HL-60 (cell line): ENCODE results near the gene KPNA1.

Source experiments
- DNase-seq, 2 experiments: peaks; one replicate each; pipeline ENCODE4 v3.0.0-alpha.2; 2010 to 2020; ENCODE audit warnings: low read depth in 1 of 2, low spot score in 1 of 2
- H3K27ac ChIP-seq: fragments of 250-450 bp; sonication (Bioruptor Pico); replicated peaks from 2 replicates; pipeline ENCODE4 v1.5.1; 2020; ENCODE audit warnings: mild to moderate bottlenecking, moderate library complexity
- H3K27me3 ChIP-seq: fragments of 250-450 bp; sonication (Bioruptor Pico); 2 replicates; pipeline ENCODE4 v1.5.1; 2021; ENCODE audit warnings: mild to moderate bottlenecking, moderate library complexity; ENCODE audit not compliant: insufficient read depth, poor library complexity, severe bottlenecking
- H3K4me3 ChIP-seq: replicated peaks from 2 replicates; pipeline ENCODE4 v1.5.1; 2011; ENCODE audit warnings: mild to moderate bottlenecking, control low read depth, low read length; ENCODE audit not compliant: insufficient read depth
- GABPA ChIP-seq: IDR thresholded peaks from 2 replicates; pipeline ENCODE4 v1.6.1; 2012; ENCODE audit warnings: low read depth
- POLR2AphosphoS5 ChIP-seq: IDR thresholded peaks from 2 replicates; pipeline ENCODE4 v1.6.1; 2012; ENCODE audit warnings: low read depth
- REST ChIP-seq: IDR thresholded peaks from 2 replicates; pipeline ENCODE4 v1.6.1; 2012; ENCODE audit warnings: low read depth; ENCODE audit not compliant: insufficient replicate concordance
- SPI1 ChIP-seq: IDR thresholded peaks from 2 replicates; pipeline ENCODE4 v1.6.1; 2012; ENCODE audit warnings: low read depth, mild to moderate bottlenecking, borderline replicate concordance
- TF ChIP-seq, protein P1 (sequence below): IDR thresholded peaks from one replicate; pipeline ENCODE4 v1.5.1; 2011; ENCODE audit warnings: low read length, control low read depth, inconsistent platforms; ENCODE audit not compliant: insufficient read depth

The KPNA1 gene

DNA sequence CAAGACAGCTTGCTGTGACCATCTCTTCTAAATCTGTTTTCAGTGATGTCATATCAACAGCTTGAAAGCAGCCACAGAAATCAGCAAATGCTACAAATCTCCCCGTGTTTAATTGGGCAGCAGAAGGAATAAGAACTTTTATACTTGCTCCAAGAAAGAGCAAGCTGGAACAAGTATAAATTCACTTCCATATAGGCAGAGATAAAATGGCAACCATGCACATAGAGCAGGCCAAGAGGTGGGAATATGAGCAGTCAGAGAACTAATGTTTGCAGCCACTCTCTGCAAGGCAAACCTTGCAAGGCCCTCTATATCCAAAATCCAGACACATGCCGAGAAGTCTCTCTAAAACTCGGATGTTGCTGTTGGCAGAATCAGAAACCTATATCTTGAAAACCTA lies 33.3 kb upstream of the KPNA1 start:
- DNase-seq: no peak
- no peak overlapping the region for H3K27ac ChIP-seq
- no peaks in the 10 kb centered on the region for H3K27me3 ChIP-seq
- no peak for TF ChIP-seq POLR2AphosphoS5
- no peak for TF ChIP-seq REST
- TF ChIP-seq SPI1: no peak
- TF ChIP-seq, protein P1, sequence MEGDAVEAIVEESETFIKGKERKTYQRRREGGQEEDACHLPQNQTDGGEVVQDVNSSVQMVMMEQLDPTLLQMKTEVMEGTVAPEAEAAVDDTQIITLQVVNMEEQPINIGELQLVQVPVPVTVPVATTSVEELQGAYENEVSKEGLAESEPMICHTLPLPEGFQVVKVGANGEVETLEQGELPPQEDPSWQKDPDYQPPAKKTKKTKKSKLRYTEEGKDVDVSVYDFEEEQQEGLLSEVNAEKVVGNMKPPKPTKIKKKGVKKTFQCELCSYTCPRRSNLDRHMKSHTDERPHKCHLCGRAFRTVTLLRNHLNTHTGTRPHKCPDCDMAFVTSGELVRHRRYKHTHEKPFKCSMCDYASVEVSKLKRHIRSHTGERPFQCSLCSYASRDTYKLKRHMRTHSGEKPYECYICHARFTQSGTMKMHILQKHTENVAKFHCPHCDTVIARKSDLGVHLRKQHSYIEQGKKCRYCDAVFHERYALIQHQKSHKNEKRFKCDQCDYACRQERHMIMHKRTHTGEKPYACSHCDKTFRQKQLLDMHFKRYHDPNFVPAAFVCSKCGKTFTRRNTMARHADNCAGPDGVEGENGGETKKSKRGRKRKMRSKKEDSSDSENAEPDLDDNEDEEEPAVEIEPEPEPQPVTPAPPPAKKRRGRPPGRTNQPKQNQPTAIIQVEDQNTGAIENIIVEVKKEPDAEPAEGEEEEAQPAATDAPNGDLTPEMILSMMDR: no peak
- TF ChIP-seq GABPA: no peak
- no peak overlapping the region for H3K4me3 ChIP-seq

- Histone ChIP-seq H3K4me3 (no peak overlapping the region), H3K27ac (no peak overlapping the region), H3K27me3 (no peaks in the 10 kb centered on the region)
- DNase-seq: no peak
- no peak for TF ChIP-seq POLR2AphosphoS5
- TF ChIP-seq SPI1: no peak
- TF ChIP-seq, protein P1: no peak
- no peak for TF ChIP-seq REST
- no peak for TF ChIP-seq GABPA
These were observed 31.4 kb upstream of the KPNA1 start for GRCh38 chr3:122546151-122546550.

DNA sequence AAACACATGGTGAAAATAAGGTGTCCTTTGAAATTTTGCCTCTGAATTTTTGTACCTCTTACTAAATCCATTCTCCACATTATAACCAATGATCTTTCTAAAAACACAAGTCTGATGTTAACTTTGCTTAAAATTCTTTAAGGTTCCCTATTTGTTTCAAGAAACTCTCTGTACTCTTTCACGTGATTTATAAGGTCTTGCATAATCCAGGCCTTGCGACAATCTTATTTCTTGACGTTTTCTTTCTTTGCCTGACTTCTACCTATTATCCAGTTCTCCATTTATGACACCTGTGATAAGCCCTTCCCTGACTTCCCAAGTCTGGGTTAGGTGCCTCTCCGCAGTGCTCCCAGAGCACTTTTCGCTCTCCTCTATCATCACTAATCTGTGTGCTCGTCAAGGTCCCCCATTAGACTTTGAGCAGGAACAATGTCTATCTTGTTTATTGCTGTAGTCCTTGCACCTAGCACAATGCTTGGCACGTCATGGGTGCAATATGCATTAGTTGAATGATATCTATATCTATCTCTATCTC lies 24.3 kb upstream of the KPNA1 start:
- TF ChIP-seq, protein P1: no peak
- TF ChIP-seq POLR2AphosphoS5 (no peak), GABPA (no peak), SPI1 (no peak), REST (no peak)
- Histone ChIP-seq H3K27me3 (no peaks in the 10 kb centered on the region), H3K27ac (no peak overlapping the region), H3K4me3 (no peak overlapping the region)
- peak; percentile 12 to 62 for DNase-seq
